NB4 (cell line): ENCODE measurements around the gene HPCAL4.

Source experiments
- DNase-seq: peaks from one replicate; pipeline ENCODE4 v3.0.0; 2010; ENCODE audit warnings: low read depth
- H3K4me3 ChIP-seq: one replicate; pipeline ENCODE4 v1.5.1; 2011; ENCODE audit warnings: mild to moderate bottlenecking, low read depth, low read length, moderate library complexity
- MYC ChIP-seq: IDR thresholded peaks from 2 replicates; pipeline ENCODE4 v1.6.1; 2011; ENCODE audit warnings: low read depth, low read length
- POLR2A ChIP-seq: IDR thresholded peaks from 2 replicates; pipeline ENCODE4 v1.6.1; 2011; ENCODE audit warnings: mild to moderate bottlenecking; ENCODE audit not compliant: insufficient read length; ENCODE audit errors: extremely low read depth
- TF ChIP-seq, protein P1 (sequence below): IDR thresholded peaks from one replicate; pipeline ENCODE4 v1.5.1; 2012; ENCODE audit warnings: low read depth, low read length
- TF ChIP-seq, protein P2 (sequence below): IDR thresholded peaks from 2 replicates; pipeline ENCODE4 v1.6.1; 2011; ENCODE audit warnings: low read depth, low read length

HPCAL4 gene

DNA sequence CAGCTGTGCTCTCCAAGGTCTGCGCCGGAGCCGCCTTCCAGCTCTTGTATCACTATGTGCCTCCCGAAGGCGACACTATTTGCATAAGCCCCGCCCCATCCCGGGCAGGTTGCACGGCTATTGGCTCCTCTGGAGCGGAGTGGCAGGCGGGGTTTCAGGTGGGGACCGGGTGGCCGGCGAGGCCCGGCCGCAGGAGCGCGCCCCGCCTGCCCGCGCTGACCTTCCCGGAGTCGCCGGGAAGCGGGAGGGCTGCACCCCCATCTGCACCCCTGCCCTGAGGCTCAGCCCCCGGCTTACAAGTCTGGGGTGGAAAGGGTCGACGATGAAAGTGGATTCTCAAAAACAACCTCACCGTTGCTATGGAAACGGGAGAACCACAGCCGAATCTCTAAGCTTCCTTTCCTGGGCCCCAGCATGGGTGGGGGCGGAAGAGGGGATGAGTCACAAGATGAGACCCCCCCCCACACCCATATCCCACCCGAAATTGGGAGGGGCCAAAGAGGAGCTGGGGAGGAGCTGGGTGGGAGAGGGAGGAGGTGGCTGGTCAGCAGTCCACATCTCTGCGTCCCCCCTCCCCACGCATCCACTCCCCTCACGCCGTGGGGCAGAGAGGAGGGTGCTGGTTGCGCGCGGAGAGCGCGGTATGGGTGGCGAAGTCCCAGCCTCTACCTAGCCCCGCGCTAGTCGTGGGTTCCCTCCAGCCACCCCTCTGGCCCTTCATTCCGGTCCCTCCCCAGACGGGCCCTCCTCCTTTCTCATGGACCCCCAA is at the start of gene HPCAL4:
TSS of gene HPCAL4 (minus strand) at position 51 of the 769 bp plus-strand sequence. CDS start 6,830 bp downstream, outside the sequence.
- DNase-seq: peak; percentile 66
- TF ChIP-seq, protein P1, sequence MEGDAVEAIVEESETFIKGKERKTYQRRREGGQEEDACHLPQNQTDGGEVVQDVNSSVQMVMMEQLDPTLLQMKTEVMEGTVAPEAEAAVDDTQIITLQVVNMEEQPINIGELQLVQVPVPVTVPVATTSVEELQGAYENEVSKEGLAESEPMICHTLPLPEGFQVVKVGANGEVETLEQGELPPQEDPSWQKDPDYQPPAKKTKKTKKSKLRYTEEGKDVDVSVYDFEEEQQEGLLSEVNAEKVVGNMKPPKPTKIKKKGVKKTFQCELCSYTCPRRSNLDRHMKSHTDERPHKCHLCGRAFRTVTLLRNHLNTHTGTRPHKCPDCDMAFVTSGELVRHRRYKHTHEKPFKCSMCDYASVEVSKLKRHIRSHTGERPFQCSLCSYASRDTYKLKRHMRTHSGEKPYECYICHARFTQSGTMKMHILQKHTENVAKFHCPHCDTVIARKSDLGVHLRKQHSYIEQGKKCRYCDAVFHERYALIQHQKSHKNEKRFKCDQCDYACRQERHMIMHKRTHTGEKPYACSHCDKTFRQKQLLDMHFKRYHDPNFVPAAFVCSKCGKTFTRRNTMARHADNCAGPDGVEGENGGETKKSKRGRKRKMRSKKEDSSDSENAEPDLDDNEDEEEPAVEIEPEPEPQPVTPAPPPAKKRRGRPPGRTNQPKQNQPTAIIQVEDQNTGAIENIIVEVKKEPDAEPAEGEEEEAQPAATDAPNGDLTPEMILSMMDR: no peak
- TF ChIP-seq, protein P2, sequence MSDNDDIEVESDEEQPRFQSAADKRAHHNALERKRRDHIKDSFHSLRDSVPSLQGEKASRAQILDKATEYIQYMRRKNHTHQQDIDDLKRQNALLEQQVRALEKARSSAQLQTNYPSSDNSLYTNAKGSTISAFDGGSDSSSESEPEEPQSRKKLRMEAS: no peak
- TF ChIP-seq MYC (no peak), POLR2A (no peak)
- H3K4me3 ChIP-seq: no peak within 1 kb of the TSS

DNA sequence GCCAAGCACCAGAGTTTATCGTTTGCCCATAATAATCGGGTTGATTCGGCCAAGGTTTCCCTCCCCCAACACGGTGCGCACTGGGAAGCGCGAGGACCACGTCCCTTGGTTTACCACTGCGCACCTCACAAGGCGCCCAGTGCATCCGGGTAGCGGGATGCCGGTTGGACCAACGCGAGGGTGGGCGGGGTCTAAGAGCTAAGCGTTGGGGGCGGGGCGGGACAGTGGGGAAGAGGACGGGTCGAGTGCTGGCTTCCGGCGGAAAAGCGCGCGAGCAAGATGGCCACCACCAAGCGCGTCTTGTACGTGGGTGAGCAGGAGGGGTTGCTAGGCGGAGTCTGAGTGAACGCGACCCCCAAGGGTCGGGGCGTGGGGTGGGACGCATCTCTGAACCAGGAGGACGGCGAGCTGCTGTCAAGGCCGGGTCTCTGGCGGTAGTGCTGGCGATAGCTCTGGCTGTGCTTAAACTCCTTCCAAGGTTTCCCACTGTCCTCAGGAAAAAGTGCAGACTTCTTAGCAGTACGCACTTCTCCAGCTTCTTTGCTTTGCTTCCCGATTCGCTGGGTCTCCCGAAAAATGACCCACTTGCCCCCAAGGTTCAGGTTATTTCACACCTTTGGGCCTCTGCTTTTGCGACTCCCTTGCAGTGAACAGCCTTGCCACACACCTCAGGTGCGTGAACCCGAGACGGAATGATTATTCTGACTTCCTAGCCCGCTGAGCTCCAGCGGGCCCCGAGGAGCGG is 47.6 kb upstream of the HPCAL4 start, which contains the start of gene PPIE:
TSS of gene PPIE (plus strand) at position 261 of the 745 bp plus-strand sequence. CDS start at position 280, 19 bp downstream.
- TF ChIP-seq, protein P2: peak; percentile 61; the same call in 1 of the 2 replicates
- TF ChIP-seq MYC (peak; percentile 45), POLR2A (peak; percentile 84)
- TF ChIP-seq, protein P1: no peak
- H3K4me3 ChIP-seq: peak within 1 kb of the TSS; percentile 99
- DNase-seq: peak; percentile 96

DNA sequence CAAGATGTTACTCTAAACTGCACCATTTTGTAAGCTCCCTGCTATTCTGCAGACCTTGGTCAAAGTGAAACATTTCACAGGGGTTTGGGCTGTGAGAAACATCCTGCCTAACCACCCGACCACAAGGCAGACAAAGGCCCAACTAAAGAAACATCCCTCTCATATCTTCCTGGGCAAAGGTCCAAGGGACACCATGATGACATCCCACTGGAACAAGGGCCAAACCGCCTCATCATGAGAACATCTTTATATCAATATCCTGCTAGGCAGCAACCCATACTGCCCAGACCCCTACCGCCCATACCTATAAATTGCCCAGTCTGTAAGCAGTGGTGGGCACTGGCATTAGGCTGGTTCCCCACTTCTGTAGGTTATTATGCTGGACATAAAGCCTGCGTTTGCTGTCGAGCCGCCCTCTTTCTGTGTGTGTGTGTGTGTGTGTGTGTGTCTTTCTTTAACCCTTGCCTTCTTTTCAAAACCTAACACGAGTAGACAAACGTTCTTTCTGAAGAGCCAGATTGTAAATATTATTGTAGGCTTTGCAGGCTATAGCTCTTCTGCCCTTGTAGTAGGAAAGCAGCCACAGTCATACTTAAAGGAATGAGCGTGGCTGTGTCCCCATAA is 46.4 kb upstream of the HPCAL4 start:
- no peak for DNase-seq
- TF ChIP-seq, protein P1: no peak
- TF ChIP-seq POLR2A (no peak), MYC (no peak)
- TF ChIP-seq, protein P2: no peak
- H3K4me3 ChIP-seq: no peak overlapping the region

DNA sequence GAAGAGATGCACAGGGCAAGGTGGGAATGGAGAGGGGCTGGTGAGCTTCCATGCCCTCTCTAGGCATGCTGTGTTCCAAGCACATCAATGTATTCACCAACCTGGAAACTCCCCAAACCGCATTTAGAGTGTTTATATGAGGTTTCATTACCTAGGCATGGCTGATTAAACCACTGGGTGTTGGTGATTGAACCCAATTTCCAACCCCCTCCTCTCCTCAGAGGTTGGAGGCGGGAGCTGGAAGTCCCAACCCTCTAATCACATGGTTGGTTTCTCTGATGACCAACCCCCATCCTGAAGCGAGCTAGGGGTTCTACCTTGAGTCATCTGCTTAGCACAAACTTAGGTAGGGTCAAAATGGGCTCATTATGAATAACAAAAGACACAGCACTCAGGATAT is 44.5 kb upstream of the HPCAL4 start:
- H3K4me3 ChIP-seq: no peak overlapping the region
- DNase-seq: no peak
- no peak for TF ChIP-seq MYC
- TF ChIP-seq, protein P2: no peak
- TF ChIP-seq, protein P1: no peak
- TF ChIP-seq POLR2A: no peak

DNA sequence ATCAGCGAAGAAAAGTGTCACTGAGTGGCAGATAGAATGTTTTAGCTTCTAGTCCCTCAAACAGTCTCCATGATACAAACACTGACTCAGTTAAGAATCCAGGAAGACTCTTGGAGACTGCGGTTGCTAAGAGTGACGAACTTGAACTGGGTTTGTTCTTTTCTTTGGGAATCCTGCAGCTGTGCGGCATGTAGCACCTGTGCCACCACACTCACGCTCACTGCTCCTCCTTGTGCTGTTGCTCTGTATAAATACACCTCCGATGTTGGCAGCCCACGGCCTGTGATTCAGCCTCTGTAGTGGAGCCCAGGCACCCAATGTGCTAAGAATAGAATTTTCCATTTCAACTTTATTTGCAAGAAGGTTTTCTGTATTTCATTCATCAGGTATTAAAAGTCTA is 41.9 kb upstream of the HPCAL4 start:
- DNase-seq: no peak
- no peak overlapping the region for H3K4me3 ChIP-seq
- TF ChIP-seq, protein P2: no peak
- TF ChIP-seq, protein P1: no peak
- TF ChIP-seq MYC: no peak
- no peak for TF ChIP-seq POLR2A
